Lower leg skin (tissue), 3 donors: ENCODE measurements around the gene TEX28.

ENCODE experiments used
- POLR2A ChIP-seq, 2 donors: fragments of 450-650 bp; IDR thresholded peaks; one replicate each; pipeline ENCODE4 v1.6.1; 2016 to 2017; ENCODE audit warnings: antibody characterized with exemption in 2 of 2, mild to moderate bottlenecking in 1 of 2, moderate library complexity in 1 of 2
- TF ChIP-seq, protein P1 (sequence below), 3 donors: fragments of 450-650 bp; IDR thresholded peaks; one replicate each; pipeline ENCODE4 v1.5.1; 2016; ENCODE audit warnings: antibody characterized with exemption in 3 of 3, mild to moderate bottlenecking in 3 of 3, moderate library complexity in 2 of 3

DNA sequence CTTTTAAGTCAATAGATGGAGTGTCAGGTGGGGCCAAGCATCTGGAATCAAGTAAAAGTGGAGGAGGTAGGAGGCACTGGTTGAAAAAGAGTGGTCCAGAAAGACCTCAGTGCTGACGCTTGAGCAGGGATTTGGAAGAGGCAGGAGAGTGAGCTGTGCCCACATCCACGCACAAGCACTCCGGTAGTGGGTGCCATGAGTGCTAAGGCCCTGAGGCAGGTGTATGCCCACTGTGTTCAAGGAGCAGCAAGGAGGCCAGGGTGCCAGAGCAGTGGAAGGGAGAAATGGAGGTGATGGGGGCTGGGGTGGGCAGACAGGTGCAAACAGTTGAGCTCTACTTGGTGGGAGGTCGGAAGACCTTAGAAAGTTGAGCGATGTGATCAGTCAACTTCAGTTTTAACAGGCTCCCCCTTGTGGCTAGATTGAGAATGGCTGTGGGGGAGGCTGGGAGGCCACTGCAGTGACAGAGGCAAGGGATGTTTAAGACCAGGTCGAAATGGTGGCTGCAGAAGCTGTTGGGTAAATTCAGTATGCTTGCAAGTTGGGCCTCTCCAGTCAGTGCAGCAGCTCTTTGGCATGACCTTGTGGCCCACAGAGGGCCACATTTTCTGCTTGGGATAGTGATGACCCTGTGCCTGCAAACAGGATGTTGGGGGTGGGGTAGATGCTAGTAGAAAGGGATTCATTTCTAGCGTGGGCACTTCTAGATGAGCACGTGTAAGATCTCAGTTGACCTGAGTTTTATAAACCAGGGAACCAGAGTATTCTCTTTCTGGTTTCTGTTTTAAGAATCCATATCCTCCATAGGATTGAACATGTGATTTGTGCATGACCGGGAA, 13.4 kb upstream of the TEX28 start:
- TF ChIP-seq, protein P1, sequence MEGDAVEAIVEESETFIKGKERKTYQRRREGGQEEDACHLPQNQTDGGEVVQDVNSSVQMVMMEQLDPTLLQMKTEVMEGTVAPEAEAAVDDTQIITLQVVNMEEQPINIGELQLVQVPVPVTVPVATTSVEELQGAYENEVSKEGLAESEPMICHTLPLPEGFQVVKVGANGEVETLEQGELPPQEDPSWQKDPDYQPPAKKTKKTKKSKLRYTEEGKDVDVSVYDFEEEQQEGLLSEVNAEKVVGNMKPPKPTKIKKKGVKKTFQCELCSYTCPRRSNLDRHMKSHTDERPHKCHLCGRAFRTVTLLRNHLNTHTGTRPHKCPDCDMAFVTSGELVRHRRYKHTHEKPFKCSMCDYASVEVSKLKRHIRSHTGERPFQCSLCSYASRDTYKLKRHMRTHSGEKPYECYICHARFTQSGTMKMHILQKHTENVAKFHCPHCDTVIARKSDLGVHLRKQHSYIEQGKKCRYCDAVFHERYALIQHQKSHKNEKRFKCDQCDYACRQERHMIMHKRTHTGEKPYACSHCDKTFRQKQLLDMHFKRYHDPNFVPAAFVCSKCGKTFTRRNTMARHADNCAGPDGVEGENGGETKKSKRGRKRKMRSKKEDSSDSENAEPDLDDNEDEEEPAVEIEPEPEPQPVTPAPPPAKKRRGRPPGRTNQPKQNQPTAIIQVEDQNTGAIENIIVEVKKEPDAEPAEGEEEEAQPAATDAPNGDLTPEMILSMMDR (IDR thresholded peaks at IDR 0.05) = no peak
- TF ChIP-seq POLR2A (IDR thresholded peaks at IDR 0.05) = no peak
